Measurements from ENCODE around the gene COBL. TPM values are rescaled to one million over a fixed set of nuclear protein-coding genes. Genes with fewer than 3 reads are reported as not detected.

The COBL gene
- total RNA-seq, 1 experiment from 2014 or later, result 0.46 TPM

DNA sequence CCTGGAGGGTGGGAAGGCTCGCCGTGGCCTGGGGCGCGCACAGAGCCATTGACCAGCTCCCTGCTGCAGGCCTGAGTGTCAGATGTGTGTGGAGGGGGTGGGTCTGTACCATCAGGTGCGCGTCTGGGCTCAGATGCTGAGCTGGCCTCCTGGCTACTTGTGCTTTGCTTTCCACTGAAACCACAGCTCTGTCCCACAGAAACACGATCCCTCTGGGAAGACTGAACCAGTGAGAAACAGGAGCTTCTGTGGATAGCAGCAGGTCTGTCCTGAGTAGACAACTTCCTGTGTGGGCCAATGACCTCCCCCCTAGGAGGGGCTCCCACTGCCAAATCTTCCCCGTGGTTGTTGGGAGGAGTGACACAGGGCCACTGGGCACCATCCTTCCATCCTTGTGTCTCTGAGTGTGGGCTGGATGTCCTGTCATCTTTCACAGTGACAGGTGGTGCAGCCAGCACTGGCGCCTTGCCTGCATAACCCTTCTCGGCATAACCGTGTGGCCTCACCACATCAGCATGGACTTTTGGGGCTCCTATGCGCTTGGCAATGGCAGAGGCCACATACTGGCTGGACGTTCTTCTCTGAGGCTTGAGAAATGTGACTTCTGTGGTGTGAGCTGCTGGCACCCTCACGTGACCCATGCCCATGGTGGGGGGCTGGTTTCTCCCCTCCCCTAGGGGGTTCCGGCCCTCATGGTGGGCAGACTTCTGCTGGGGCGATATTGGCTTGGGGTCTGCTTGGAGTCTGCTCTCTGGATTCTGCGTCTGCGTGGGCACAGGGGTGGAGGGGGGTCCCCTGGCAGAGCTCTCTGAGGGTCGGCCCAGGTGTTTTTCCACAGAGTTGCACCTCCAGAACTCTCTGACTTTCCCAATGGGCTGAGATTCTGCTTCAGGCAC is 288.4 kb downstream of the COBL start:
- DNase-seq (ENCODE audit: low read depth), result peak; percentile 71

DNA sequence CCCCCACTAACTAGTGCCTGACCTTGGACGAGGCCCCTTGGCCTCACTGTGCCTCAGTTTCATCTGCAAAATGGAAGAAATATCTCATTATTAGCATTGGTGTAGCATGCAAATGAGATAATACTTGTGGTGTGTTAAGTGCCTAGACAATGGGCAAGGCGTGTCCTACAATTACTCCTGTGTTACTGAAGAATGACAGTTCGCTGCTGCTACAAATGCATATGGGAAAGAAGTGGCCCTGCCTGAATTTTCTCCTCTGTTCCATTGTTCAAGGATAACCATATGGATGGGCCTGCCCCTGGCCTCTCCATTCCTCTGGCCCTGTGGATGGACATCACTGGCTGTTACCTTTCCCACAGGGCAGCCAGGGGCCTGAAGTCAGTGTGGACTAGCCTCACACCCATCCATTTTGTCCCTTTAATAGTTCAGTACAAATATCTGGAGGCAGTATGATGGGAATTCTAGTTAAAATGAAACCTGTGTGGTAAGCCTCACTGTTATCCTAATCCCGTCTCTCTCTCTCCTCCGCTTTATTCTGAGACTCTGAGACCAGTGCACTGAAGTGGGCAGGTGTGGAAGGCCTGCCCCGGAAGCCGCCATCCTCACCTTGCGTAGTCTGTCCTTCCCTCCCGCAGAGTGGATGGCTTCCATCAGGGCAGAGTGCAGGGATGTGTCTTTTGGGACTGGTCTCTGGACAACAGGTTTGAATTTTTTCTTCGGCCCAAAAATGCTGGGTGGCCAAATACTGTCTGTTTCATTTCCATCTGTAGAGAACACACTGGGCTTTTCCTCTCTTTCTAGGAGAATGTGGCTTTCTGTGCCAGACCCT is 289.3 kb downstream of the COBL start:
- DNase-seq (ENCODE audit: low read depth), result no peak

DNA sequence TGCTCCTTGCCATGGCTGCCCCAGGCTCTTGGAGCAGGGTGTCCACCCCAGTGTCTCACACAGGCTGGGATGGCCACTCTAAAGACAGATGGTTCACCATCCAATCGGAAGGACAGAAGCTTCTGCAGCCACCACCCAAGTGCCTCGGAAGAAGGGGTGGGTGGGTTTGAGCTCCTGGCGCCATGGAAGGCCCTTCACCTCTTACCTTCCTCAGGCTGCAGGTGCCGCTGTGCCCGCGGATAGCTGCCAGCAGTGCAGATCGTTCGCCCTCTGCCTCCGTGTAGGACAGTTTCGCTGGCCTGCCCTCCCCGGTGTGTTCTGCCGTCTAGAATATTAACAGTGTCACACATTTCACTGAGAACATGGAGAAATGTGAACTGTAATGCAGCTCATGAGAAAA is 290.3 kb downstream of the COBL start:
- DNase-seq (ENCODE audit: low read depth), result no peak

DNA sequence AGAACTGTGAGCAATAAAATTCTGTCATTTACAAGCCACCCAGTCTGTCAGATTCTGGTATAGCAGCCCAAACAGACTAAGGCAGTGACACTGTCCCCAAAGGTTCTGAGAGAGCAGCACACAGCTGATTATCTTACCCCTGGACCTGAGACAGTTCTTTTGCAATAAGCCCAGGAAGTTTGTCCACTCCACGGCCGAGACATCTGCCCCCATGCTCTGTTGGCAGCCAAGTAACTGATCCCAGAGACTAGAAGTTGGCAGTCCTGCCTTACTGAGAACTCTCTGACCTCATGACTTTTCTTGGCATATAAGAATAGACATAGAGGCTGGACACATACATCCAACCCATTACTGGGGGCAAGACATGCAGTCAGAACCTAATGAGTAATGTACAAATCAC is 290.9 kb downstream of the COBL start:
- no peak for DNase-seq (ENCODE audit: low read depth)

DNA sequence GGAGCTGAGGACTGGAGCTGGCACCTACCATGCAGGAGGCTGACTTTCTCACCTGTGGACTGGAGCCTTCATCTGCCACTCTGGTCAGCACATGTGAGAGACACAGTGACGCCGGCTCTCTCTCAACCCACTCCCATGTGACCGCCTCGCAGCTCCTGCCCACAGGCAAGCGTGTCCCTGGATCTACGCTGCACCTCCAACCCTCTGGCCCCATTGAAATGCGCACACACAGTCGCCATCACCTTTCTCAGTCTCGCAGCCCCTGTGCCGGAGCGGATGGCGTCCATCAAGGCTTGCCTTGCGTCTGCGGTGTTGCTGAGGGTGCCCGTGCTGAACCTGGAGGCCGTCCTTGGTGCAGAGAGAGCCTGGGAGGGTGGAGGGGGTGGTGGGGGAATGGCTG is 291.7 kb downstream of the COBL start:
- no peak for DNase-seq (ENCODE audit: low read depth)

DNA sequence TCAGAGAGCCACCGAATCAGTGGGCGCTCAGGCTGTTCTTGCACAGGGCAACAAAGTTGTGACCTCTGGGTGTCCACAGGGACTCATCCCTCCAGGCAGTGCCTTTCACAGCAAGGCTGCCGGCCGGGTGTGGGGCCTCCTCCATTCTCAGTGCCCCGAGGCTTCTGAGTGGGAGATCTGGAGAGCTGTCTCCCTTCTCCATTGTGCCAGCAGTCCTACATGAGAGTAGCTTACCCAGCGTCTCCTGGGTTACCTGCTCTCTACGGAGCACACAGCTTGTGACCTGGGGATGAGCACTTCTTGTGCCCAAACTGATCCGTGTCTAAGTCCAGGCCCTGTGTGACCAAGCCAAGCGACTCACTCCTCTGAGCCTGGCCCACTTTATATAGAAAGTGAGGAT is 293.1 kb downstream of the COBL start:
- DNase-seq (ENCODE audit: low read depth), result no peak

DNA sequence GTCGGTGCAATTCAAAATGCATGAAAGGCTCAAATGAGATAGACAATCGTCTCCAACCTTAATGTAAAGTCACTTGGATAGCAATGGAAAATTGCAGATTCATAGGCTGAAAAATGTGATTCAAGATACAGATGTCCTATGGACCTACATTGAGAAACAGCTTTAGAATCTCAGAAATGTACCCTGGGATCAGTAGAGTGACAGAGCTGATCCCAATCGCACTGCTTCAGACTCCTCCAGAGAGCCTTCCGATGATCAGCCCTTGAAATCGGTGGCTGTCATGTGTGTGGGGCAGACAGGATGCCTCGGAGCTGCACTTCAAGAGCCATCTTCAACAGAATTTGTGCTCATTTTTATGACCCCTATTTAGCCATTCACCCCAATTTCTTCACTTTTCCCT is 293.8 kb downstream of the COBL start:
- DNase-seq (ENCODE audit: low read depth), result no peak

DNA sequence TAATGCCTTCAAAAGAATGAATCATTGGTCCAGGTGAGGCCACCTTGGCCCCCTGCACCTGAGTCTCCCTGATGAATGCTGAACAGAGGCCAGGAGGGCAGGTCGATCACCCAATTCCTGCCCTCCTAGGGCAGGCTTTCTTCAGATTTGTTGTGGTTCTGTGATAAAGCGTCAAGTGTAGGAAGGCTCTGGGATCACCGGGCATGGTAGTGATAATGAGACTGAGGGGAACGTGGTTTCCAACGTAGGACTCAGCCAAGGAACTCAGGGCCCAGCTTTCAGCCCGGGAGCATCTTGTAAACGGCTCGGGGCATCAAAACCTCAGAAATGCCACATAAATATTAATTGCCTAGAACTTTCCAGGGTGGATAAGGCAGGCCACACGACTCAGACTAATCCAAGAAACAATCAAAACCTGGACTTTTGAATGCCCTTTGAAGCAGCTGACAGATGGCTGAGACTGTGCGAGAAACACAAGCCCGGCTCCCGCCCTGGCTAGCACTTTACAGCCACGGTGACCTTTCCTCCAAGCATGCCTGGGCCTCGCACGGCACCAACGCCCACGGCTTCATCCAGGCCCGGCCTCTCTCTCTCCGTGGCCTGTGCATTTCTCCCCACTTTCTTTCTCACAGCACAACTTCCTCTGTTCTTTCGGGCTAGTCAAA is 294.6 kb downstream of the COBL start:
- DNase-seq (ENCODE audit: low read depth), result no peak

DNA sequence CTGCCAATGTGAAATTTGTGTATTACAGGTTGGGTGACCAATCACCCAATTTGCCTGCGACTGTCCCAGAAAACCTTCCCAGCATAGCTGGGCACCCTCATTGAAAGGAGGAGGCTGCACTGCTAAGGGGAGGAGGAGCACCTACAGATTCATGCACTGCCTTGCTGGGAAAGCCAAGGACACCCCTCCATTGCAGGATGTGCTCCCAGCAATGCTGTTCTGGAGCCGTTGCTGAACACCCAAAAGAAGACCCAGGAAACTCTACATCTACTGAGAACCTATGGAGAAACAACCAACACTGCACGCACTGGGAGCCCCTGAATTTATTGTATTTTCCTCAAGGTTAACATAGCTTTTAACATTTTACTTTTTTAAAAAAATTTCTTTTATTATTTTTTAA is 295.7 kb downstream of the COBL start:
- DNase-seq (ENCODE audit: low read depth), result no peak

DNA sequence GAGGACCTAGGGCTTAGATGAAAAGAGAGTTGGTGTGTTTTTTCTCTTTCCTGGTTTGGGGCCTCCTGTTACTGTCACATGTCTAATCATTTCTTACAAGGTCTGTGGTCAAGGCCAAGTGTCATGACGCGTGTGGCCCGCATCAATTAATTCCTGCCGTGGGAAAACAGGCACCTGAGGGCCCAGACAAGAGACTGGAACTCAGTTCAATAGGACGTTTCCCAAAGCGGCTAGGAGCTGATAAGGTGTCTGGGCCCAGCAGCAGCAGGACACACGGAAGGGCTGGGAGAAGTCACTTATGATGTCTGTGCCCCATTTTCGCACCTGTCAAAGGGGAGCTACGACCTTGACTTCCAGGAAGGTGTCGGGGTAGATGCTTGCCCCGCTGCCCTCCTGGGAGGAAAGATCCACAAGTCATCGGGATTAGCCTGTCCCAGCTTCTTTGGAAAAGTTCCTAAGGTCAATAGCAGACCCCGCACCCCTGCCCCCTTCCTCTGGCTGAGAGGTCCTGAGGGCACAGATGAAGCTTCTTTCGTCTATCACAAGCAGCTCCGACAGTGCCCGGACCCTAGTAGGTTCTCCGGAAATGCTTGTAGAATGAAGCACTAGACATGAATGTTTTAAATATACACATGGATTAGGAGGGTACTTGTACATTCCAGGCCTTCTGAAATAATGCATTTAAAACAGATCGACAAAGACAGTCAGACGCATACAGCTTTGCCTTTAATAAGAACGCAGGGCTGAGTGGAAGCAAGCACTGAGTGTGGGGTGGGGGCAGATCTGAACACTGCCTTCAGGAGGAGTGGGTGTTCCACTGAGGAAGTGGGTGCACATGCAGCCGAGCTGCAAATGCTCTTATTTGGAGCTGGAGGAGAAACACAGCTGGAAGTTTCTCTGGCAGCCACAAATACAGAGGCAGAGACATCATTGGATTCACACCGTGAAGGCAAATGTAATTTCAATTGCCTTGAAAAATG is 296.4 kb downstream of the COBL start:
- no peak for DNase-seq (ENCODE audit: low read depth)

DNA sequence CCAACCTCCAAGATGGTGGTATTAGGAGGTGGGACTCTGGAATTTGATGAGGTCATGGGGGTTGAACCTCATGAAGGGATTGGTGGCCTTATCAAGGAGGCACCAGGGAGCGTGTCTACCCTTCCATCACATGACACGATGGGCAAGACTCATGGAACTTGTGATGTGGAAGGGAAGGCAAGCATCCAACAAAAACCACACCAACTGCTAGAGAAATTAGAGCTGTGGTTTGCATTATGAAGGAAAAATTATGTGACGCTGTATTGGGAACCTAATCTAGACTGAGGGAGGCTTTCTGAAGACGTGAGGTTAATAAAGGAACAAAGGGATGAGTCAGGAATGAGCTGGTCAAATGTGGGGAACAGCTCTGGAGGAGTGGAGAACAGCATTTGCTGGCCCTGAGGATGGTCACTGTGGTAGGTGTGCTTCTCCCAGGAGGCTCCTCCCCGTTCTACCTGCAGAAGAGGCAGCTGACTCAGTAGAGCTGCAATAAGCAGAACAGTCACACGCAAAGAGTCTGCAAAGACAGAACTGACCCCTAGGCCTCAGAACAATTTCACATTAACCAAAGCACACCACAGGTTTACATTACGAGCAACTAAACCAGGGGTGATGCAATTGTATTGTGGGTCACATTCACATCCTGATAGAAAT is 297.3 kb downstream of the COBL start:
- peak; percentile 99 for DNase-seq (ENCODE audit: low read depth)

DNA sequence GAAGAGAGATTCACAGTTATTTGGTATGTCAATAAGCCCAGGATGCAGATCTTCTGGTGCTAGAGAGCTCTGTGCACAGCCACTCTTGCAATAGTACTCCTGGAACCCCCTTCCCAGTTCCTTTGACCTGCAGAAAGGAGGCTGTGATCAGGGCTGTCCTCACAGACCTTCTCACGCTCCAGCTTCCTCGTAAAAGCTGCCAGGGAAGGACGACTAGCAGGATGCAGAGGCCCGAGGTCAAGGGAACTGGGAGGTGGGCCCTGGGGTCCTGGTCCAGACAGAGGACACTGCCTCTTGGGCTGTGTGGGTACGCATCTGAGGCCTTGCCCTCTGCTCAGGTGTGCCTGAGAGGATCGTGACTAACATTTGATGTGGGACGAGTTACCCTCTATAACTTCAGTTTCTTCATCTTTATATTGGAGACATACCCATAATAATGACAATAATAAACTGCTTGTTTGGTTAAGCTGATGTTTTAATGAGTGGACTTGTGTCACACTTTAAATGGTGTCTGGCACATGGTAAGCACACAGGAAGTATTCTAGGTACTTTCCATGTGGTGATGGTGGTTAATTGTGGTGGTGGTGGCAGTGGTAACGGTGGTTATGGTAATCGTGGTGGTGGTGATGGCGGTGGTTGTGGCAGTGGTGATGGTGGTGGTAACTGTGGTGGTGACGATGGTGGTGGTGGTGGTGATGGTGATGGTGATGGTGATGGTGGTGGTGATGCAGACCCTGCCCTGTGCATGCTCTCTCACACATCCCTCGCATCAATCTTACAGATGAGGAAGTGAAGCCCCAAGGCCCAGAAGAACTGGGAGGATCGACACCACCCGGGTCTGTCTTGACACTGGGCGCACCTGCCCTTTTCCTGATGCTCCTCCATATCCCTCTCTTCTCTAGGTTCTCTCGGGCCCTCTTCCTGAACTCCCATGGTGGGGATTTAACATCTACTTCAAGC is 298.8 kb downstream of the COBL start:
- DNase-seq (ENCODE audit: low read depth), result no peak

DNA sequence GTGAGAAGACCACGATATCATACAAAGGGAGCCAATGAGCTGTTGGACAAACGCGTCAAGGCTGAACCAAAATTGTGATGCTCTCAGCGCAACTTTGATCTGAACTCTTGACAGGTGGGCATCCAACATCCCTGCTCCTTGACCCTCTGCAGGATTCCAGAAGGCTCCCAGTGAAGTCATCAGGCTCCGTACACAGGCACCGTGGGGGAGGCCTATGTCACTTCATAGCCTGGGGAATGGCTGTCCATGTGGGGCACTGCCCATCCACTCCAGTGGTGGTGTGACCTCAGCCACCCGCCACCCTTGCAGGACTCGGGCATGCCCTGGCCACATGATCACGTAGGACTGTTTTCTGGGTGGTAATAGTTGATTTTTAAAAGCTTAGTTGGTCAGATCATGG is 300.1 kb downstream of the COBL start:
- no peak for DNase-seq (ENCODE audit: low read depth)

DNA sequence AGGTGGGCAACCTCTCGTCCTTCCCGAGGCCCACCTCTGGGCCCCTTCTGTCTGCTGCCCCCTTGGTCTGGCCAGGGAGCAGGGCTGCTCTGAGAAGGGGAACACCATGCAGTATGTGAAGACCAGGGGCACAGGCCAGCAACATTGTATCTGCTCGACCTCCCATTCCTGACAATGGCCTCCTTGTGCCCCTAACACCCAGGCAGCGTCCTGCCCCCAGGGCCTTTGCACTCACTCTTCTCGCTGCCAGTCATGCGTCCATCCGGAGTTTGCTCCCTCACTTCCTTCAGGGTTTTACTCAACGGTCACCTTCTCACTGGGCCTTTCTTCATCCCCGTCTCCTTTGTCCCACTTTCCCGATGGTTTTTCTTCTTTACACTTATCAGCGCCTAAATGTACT is 301.0 kb downstream of the COBL start:
- no peak for DNase-seq (ENCODE audit: low read depth)

DNA sequence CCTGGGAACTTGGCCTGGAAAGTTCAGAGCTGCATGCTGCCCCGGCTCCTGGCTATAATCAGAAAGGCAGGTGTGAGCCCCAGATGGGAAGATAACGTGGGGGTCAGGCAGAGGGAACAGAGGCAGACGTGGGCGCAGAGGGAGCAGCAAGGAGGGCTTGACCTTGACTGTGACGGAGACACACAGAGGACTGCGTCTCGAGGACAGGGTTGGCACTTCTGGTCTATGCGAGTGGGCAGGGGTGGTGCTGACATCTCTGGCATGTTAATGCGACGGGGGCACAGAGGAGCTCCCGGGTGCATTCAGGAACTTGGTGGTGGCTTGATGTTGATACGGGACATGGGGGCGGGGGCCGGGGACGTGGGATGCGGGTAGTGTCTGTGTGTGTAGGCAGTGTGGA is 301.8 kb downstream of the COBL start:
- no peak for DNase-seq (ENCODE audit: low read depth)

DNA sequence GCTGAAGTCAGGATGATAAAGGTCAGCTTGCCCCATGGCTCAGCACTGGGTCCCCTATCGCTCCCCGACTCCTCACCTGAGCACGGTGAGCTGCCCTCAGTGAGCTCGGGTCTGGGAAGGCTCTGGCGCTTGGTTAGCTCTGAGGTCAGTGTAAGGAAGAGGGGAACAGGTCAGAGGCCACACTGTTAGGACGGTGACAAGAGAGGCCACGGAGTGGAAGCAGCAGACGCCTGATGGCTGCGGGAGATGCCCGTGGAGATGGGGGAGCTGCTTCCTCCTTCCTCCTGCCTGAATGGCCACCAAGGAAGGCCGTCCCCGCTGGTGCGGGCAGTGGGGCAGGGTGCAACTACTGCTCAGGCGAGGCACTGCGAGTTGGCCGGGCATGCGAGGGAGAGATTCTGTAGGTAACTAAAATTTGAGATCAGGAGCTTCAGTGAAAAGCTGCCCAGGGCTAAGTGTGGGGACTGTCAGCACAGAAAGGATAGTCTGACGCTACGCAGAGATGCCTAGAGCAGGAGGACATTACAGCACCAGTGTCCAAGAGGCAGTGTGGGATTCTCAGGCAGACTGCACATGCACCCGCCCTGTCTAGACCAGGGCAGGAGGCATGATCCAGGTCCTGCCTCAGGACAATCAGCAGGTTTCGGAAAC is 302.6 kb downstream of the COBL start:
- no peak for DNase-seq (ENCODE audit: low read depth)

DNA sequence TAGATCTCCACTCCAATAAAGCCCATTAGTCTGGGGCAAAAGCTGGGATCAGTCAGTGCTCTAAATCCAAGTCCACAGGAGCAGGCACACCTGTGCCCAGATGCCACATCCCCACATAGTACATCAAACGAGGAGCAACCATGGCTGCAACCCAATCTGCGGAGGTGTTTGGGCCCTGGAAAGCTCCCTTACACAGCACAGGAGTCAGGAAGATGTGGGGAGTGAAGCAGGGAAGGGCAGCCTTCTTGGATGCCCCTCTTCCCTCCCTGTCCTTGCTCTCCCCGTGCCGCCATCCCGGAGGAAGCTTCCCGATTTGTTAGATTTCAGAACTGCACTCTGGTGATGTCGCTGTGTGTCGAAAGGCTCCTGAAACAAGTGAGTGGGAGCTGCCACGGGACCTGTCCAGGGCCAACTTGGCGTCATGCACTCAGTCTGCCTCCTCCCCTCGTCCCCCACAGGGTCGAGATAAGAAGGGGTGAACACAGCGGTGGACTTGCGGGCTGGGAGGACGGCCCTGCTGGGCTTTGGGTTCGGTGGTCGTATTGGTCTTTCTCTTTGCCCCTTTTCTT is 303.3 kb downstream of the COBL start:
- no peak for DNase-seq (ENCODE audit: low read depth)

DNA sequence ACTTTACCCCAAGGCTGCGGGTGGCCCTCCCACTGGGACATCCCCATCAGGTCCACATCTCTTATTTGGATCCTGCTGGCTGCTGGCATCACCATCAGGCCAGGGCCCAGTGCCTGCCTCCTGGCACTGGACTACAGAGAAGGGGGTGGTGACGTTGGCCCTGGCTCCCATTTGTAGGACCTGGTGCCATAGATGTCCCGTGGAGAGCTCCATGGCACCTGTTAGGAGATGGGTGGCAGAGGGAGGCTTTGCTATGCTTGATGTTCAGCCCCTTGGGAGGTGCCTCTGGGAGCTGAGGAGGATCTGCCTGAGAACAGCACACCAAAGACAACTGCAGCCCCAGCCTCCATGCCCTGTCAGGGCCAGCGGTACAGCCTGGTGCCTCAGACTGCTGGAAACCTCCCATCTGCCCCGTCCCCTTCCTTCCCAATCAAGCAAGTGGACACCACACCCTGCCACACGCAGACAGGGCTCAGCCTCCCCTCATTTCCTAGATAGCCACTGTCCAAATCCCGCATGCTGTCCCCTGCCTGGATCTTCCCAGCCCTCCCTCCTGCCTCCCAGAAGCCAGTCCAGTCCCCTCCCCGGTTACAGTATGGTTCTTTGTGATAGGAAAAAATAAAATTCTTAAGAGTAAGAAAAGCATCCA is 303.9 kb downstream of the COBL start:
- DNase-seq (ENCODE audit: low read depth), result no peak
